Erythroblast (primary cell): ENCODE results near the gene RIGI.

Experiments used
- GATA1 ChIP-seq: IDR thresholded peaks from 2 replicates; pipeline ENCODE4 v1.6.1; 2011; ENCODE audit warnings: low read depth, mild to moderate bottlenecking, control low read depth, low read length, moderate library complexity
- POLR2A ChIP-seq: IDR thresholded peaks from 2 replicates; pipeline ENCODE4 v1.6.1; 2011; ENCODE audit warnings: mild to moderate bottlenecking, low read length

DNA sequence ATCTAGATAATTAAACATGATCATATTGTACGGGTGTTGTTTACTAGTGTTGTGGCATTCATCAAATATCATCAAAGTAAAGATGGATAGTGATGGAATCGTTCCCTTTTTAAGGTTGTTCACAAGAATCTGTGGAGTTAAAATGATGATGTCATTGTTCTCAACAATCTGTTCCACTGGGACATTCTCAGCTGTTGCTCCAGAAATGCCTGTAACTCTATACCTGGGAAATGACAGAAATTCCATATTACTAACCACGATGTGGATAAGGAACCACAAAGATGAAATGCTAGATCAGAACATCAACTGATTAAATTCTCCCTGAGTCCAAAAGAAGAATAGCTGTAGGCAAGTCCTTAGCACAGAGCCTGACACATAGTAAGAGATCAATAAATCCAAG, 38.0 kb downstream of the RIGI start:
- no peak for TF ChIP-seq POLR2A
- no peak for TF ChIP-seq GATA1
